ENCODE data around the gene KRTAP9-1. TPM values are rescaled to one million over a fixed set of nuclear protein-coding genes. Genes with fewer than 3 reads are reported as not detected.
A peak's percentile ranks its signal among the peaks of the same experiment; 100 is the strongest.
"Not testable (repeated sequence)": the region's sequence is repeated elsewhere in the genome, so short reads cannot be mapped to it uniquely, and the experiment has no call there.

Gene KRTAP9-1, protein sequence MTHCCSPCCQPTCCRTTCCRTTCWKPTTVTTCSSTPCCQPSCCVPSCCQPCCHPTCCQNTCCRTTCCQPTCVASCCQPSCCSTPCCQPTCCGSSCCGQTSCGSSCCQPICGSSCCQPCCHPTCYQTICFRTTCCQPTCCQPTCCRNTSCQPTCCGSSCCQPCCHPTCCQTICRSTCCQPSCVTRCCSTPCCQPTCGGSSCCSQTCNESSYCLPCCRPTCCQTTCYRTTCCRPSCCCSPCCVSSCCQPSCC
- total RNA-seq (2014; rRNA removed; shearing (Covaris generic)): not detected in 2 replicates

DNA sequence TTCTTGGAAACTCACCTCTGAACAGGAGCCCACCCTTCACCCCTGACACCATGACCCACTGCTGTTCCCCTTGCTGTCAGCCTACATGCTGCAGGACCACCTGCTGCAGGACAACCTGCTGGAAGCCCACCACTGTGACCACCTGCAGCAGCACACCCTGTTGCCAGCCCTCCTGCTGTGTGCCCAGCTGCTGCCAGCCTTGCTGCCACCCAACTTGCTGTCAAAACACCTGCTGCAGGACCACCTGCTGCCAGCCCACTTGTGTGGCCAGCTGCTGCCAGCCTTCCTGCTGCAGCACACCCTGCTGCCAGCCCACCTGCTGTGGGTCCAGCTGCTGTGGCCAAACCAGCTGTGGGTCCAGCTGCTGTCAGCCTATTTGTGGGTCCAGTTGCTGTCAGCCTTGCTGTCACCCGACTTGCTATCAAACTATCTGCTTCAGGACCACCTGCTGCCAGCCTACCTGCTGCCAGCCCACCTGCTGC lies at the start of gene KRTAP9-1:
KRTAP9-1 (plus strand) TSS at position 51 of the 482 bp plus-strand sequence; CDS start at position 51, 0 bp downstream.
- DNase-seq (ENCODE audit: low spot score): not testable (repeated sequence)

DNA sequence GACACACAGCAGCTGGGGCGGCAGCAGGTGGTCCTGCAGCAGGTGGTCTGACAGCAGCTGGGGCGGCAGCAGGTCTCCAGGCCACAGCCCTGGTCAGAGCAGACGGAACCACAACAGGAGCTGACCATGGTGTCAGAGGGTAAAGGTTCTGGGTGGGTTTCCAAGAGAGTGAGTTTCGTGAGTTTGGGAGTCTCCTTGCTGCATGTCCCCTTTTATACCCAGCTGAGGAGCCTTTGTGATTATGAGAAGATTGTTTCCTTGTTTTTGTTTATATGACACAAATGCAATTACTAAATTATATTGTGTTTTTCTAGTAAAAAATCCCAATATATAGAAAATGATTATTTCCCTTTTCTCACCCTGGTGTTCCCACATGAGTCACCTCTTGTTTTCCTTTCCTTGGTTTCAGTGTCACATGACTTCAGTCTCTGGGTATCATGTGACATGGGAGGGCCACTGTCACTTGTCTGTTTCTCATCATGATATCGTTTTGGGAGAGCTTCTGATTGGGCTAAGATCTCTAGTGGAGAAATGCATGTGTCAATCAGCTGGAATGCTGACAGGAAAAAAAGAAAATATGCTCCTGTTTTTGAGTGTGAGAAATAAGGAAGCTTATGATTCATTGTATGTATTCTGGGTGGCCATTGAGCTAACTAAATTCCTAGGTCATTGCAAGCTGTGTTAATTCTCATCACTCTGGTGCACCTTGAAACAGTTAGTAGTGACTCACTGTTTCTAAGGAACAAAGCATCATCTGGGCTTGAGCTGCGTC lies 49.1 kb upstream of the KRTAP9-1 start, which contains the start of gene KRTAP4-6:
KRTAP4-6 (minus strand) TSS at position 185 of the 772 bp plus-strand sequence; CDS start at position 128, 57 bp downstream.
- peak; percentile 53 for DNase-seq (ENCODE audit: low spot score)

DNA sequence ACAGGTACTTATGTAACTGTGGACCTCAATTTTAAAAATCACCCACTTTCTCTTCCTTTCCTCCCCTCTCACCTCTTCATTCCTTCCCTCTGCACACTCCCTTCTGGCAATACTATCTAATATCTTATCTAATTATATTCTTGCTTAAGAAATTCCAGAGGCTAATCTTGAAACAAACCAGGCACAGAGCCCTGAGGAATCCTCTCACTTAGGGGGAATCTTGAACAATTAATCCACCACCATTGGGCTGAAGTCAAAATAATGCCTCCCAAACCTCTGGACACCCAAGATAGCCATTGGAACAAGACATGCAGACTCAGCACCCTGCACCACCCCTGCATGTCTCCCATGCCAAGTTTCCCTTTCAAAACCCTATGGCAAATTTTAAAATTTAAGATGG lies 48.3 kb upstream of the KRTAP9-1 start:
- DNase-seq (ENCODE audit: low spot score): no peak

DNA sequence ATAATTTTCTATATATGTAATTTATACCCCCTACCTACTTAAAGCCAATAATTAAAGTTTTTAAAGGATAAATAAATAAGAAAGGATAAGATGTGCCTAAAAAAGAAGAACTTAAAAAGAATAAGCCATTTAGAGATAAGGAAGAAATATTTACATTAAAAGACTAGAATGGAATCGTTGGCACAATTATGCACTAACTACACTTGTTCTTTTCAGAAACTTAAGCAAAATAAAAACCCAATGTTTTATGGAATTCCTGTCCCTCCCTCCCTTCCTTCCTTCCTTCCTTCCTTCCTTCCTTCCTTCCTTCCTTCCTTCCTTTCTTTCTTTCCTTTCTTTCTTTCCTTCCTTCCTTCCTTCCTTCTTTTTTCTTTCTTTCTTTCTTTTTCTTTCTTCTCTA lies 44.8 kb upstream of the KRTAP9-1 start:
- DNase-seq (ENCODE audit: low spot score): no peak

DNA sequence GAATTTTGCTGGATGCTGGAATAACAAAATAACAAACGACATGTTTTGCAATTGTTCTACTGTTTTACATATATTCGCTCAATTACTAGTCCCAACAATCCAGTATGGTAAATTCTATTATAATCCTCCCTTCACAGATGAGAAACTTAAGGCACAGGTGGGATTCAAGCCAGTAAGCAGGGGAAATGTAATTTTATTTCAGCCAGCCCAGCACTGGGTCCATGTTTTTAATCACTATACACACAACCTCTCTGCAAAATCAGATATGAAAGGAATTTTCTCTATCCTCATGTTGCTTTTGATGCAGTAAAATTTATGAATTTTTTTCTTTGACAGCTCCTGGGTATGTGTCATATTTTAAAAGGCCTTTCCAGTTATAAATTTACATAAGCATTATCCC lies 44.4 kb upstream of the KRTAP9-1 start:
- DNase-seq (ENCODE audit: low spot score): no peak

DNA sequence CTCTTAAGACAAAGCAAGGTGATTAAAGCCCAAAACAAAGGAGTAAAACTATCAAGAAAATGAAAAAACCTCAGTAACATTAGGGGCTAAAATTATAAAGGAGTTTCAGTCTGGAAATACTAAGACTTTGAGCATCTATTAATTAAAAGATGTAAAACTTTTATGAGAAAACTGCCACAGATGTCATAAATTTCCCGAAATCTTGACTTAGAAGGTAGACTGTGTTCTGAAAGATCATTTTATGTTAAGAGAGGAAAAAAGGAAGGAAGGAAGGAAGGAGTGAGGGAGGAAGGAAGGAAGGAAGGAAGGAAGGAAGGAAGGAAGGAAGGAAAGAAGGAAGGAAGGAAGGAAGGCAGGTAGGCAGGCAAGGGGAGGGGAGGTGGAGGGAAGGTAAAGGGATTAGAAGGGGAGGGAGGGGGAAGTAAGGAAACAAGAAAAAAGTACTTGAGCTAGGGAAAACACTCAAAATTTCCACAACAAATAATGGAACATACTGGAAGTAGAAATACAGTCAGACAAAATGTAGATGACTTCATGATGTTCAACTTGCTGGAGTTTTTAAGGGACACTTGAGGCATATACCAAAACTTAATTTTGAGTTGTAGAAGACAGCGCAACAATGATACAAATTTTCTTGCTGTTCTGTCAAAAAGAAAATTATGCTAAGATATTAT lies 42.0 kb upstream of the KRTAP9-1 start:
- DNase-seq (ENCODE audit: low spot score): no peak

DNA sequence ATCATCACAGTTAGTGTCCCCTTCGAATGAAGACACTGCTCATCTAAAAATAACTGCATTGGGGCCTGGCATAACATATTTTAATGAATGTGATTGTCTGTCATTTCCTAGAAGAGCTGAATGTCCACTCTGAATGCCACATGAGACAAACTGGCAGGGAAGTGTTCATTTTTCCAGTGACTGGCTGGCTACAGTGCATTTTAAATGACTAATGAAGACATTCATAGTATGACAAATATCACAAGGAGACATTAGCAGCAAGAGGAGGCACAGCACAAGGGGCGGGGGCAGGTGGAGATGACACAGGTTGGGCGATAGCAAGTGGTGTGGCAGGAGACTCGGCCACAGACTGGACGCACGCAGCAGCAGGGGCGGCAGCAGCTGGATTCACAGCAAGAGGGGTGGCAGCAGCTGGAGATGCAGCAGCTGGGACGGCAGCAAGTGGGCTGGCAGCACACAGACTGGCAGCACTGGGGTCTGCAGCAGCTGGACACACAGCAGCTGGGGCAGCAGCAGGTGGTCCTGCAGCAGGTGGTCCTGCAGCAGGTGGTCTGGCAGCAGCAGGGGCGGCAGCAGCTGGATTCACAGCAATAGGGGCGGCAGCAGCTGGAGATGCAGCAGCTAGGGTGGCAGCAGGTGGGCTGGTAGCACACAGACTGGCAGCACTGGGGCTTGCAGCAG lies 40.6 kb upstream of the KRTAP9-1 start:
- not testable (repeated sequence) for DNase-seq (ENCODE audit: low spot score)

DNA sequence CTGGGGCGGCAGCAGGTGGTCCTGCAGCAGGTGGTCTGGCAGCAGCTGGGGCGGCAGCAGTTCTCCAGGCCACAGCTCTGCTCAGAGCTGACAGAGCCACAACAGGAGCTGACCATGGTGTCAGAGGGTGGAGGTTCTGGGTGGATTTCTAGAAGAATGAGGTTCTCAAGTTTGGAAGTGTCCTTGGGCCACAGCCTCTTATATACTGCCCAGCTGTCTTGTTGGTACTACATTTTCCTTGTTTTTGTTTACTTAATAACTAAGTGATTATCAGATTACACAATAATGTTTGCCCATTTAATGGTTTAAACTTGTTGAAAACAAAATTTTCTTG lies 40.1 kb upstream of the KRTAP9-1 start, which contains the start of gene KRTAP4-5:
KRTAP4-5 (minus strand) TSS at position 174 of the 334 bp plus-strand sequence; CDS start at position 116, 58 bp downstream.
- DNase-seq (ENCODE audit: low spot score): no peak

DNA sequence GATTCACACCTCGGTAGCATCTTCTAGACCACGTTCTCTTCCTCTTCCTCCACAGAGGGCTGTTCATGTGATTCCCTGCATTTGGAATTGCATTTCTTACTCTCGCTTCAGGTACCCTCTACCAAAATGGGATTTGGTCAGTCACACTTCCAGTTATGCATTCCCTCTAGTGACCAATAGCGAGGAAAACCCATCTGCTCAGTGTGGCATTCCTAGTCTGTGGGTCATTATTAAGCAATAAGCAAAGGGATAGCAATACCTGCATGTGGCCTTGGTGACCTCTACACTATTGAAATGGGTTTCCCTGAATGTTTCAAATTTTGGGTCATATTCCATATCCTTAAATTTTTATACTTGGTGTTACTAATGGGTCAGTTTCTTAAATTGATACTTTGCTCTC lies 39.7 kb upstream of the KRTAP9-1 start:
- no peak for DNase-seq (ENCODE audit: low spot score)

DNA sequence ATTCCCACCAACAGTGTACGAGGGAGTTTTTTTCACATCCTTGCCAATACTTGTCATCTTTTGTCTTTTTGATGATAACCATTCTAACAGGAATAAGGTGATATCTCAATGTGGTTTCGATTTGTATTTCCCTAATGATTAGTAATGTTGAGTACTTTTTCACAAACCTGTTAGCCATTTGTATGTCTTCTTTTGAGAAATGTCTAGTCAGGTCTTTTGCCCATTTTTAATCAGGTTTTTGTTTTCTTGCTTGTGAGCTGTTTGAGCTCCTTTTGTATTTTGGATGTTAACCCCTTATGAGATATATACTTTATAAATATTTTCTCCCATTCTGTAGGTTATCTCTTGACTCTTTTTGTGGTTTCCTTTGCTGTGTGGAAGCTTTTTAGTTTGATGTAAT lies 38.2 kb upstream of the KRTAP9-1 start:
- DNase-seq (ENCODE audit: low spot score): no peak

DNA sequence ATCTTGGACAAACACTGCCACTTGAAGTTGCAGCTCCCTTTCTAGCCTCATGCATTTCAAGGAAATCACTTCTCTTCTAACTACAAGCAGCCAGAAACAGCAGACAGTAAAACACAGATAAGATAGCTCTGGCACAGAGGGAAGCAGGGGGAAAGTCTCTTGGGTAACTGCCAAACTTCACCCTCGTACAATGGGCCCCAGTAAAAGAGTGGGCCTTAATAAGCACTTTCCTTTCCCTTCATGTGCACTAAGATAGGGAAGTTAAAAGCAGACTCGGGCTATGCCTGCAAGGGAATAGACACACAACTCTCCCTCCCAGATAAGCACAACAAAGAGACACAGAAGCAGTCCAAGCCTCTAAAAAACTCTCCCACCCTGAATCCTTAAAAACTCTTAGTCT lies 35.8 kb upstream of the KRTAP9-1 start:
- DNase-seq (ENCODE audit: low spot score): no peak

DNA sequence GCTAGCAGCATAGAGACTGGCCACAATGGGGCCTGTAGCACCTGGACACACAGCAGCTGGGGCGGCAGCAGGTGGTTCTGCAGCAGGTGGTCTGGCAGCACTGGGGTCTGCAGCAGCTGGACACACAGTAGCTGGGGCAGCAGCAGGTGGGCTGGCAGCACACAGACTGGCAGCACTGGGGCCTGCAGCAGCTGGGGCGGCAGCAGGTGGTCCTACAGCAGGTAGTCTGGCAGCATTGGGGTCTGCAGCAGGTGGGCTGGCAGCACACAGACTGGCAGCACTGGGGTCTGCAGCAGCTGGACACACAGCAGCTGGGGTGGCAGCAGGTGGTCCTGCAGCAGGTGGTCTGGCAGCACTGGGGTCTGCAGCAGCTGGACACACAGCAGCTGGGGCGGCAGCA lies 29.5 kb upstream of the KRTAP9-1 start:
- DNase-seq (ENCODE audit: low spot score): not testable (repeated sequence)

DNA sequence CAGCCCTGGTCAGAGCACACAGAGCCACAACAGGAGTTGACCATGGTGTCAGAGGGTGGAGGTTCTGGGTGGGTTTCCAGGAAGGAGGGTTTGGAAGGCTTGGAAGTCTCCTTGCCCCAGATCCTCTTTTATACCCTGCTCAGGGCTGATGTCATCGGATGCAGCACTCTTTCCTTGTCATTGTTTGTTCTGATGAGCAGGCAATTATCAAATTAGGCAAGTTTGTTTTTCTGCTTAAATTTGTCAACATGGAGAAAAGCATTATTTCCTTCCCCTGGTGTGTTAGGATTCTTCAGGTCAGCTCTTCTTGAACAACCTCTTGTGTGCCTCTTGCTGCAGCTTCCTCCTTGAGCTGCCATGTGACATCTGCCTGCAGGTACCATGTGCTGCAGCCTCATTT lies 29.0 kb upstream of the KRTAP9-1 start, which contains the start of gene KRTAP4-4:
KRTAP4-4 (minus strand) TSS at position 101 of the 400 bp plus-strand sequence; CDS start at position 44, 57 bp downstream.
- DNase-seq (ENCODE audit: low spot score): no peak

DNA sequence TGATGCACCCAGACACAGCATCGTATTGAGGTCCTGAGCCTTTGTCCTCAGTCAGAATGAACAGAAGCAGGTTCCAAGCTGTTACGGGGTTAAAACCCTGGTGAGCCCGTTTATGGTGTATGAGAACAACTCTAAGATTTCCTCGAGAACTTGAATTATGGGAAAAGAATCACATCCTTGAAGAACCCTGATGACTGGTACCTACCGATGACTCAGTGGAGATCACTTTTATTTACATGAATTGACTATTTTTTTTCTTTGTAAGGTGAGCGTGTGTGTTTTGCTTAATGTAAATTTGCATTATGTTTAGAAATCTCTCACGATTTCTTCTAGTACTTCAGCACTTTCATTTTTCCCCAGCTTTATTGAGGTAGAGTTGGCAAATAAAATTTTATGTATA lies 25.9 kb upstream of the KRTAP9-1 start:
- DNase-seq (ENCODE audit: low spot score): no peak

DNA sequence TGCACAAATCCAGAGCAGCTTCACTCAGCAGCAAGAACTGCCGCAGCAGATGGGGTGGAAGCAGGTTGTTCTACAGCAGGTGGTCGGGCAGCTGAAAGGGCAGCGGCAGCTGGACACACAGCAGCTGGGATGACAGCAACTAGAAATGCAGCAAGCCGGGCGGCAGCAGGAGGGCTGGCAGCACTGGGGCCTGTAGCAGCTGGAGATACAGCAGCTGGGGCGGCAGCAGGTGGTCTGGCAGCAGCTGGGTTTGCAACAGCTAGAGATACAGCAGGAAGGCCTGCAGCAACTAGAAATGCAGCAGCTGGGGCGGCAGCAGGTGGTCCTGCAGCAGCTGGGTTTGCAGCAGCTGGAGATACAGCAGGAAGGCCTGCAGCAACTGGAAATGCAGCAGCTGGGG lies 22.1 kb upstream of the KRTAP9-1 start:
- DNase-seq (ENCODE audit: low spot score): no peak

DNA sequence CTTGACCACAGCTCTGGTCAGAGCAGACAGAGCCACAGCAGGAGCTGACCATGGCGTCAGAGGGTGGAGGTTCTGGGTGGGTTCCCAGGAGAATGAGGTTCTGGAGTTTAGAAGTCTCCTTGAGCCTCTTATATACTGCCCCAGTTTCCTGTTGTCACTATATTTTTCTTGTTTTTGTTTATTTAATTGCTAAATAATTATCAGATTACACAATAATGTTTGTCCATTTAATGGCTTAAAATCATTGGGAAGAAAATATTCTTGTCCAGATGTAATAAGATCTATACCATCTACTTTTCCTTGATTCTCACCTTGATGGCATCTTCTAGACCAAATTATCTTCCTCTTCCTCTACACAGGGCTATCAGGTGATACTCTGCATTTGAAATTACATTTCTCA lies 21.6 kb upstream of the KRTAP9-1 start, which contains the start of gene KRTAP4-3:
KRTAP4-3 (minus strand) TSS at position 101 of the 400 bp plus-strand sequence; CDS start at position 52, 49 bp downstream.
- no peak for DNase-seq (ENCODE audit: low spot score)

DNA sequence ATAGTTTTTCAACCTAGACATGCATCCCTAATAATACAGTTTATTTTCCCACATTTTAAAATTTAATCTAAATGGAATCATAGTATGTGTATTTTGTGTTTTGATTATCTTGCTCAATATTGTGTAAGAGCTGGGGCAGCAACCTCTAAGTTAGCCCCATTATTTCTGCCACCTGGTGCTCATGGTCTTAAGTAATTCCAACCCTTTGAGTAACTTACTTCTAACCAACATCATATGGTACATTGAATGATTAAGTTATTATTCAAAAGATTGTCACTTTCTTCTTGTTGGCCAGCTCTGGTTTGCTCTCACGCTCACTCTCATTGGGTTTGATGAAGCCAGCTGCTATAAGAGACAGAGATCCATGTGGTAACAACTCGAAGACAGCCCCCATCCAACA lies 17.8 kb upstream of the KRTAP9-1 start:
- DNase-seq (ENCODE audit: low spot score): no peak

DNA sequence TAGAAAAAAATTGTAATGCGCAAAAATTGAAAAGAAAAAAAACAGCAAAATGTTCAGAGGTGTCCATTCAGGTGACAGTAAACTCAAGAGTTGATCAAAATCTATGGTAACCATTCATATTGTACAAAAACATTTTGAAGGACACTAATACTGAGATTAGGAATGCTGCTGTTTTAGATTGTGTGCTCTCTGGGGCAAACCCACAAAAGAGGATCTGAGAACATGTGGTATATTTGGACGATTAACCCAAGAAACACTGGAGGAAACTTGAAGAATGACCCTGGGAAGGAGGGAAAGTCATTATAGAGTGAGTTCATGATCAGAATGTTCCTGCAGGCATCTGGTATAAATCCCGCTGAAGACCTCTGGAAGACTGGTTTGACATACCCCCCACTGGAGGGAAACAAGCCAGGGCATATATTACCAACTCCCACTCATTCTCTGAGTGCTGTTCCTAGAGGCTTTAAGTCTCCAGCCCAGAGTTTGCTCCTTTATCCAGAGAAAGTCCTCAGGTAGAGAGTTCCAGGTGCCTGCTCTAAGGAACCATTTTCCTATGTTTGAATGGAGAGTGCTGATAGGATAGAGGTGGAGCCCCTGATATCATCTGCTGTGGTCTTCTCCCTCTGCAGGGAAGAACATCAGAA lies 12.8 kb upstream of the KRTAP9-1 start:
- no peak for DNase-seq (ENCODE audit: low spot score)

DNA sequence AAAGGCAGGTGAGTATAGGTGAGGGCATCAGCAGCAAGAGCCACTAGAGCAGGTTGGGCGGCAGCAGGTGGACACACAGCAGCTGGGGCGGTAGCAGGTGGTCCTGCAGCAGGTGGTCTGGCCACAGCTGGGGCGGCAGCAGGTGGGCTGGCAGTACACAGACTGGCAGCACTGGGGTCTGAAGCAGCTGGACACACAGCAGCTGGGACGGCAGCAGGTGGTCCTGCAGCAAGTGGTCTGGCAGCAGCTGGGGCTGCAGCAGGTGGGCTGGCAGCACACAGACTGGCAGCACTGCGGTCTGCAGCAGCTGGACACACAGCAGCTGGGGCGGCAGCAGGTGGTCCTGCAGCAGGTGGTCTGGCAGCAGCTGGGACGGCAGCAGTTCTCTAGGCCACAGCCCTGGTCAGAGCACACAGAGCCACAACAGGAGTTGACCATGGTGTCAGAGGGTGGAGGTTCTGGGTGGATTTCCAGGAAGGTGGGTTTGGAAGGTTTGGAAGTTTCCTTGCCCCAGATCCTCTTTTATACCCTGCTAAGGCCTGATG lies 11.9 kb upstream of the KRTAP9-1 start, which contains the start of gene KRTAP4-2:
KRTAP4-2 (minus strand) TSS at position 495 of the 545 bp plus-strand sequence; CDS start at position 438, 57 bp downstream.
- DNase-seq (ENCODE audit: low spot score): no peak

DNA sequence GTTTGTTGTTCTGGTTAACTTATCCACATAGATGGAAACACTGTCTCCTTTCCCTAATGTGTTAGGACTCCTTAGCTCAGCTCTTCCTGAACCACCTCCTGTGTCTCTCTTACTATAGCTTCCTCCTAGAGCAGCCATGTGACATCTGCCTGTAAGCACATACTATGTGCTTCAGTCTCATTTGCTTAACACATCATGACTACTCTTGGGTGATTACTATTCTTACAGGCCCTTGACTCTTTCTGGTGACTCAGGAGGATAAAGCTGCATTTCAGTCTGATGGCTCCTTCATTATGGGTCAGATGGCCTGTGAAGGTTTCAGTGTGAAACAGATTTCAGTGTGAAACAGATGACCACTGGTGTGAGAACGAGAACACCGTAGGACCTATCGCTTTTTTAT lies 11.3 kb upstream of the KRTAP9-1 start:
- DNase-seq (ENCODE audit: low spot score): peak; percentile 10

All from A172 (cell line).